ENCODE results near the gene IPCEF1.
"Not testable (repeated sequence)": the region's sequence is repeated elsewhere in the genome, so short reads cannot be mapped to it uniquely, and the experiment has no call there.

IPCEF1 gene

GRCh38 chr6:154213782-154214181 lies 142.8 kb downstream of the IPCEF1 start:
- Histone ChIP-seq H3K4me3 (no peak overlapping the region), H3K9ac (ENCODE audit: insufficient read length) (no peak overlapping the region), H3K27ac (no peak overlapping the region), H3K36me3 (ENCODE audit: insufficient read depth, low read length) (no peaks in the 10 kb centered on the region), H3K9me3 (ENCODE audit: low read depth, low read length) (no peaks in the 10 kb centered on the region)
- TF ChIP-seq EZH2 (IDR thresholded peaks at IDR 0.05) (no peak), FOXP2 (optimal IDR thresholded peaks at IDR 0.05; ENCODE audit: control extremely low read depth, extremely low read length, insufficient read depth) (no peak), POLR2AphosphoS5 (IDR thresholded peaks at IDR 0.05; ENCODE audit: borderline replicate concordance, low read depth, low read length) (no peak)
- no peak for DNase-seq (ENCODE audit: low read depth, low spot score)

DNA sequence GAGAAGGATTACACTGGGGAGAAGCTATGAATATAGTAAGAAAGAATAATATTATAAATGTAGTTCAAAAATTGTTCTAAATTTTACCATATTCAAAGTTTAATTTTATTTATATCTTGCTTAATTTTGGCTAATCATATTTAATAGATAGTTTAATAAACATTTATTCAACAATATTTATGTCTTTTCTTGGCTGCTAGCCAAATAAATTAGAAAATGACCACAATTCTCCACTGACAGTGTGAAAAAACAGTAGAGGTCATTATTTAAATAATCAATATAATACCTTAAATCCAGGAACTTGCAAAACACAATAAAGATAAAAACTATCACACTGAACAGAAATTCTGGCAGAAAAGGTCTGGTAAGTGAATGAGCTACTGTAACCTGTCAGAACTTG lies 145.9 kb downstream of the IPCEF1 start:
- no peak for DNase-seq (ENCODE audit: low read depth, low spot score)
- Histone ChIP-seq H3K36me3 (ENCODE audit: insufficient read depth, low read length) (no peaks in the 10 kb centered on the region), H3K4me3 (no peak overlapping the region), H3K9ac (ENCODE audit: insufficient read length) (no peak overlapping the region), H3K27ac (no peak overlapping the region), H3K9me3 (ENCODE audit: low read depth, low read length) (no peaks in the 10 kb centered on the region)
- TF ChIP-seq EZH2 (IDR thresholded peaks at IDR 0.05) (no peak), POLR2AphosphoS5 (IDR thresholded peaks at IDR 0.05; ENCODE audit: borderline replicate concordance, low read depth, low read length) (no peak), FOXP2 (optimal IDR thresholded peaks at IDR 0.05; ENCODE audit: control extremely low read depth, extremely low read length, insufficient read depth) (no peak)

DNA sequence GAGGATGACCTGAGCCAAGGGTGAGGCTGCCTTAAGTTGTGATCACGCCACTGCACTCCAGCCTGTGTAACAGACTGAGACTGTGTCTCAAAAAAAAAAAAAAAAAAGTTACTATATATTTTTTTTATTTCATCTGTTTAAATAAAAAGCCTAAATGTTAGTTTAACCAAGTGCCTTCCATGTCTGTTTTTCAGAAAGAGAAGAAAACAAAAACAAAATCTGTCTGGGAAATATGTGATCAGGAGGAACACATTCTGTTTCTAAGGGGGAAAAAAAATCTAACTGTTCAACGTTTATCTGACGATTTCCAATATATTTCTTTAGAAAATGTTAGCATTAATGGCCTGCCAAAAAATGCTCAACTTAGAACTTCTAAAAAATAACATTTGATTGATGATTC lies 147.0 kb downstream of the IPCEF1 start:
- Histone ChIP-seq H3K9me3 (ENCODE audit: low read depth, low read length) (no peaks in the 10 kb centered on the region), H3K9ac (ENCODE audit: insufficient read length) (no peak overlapping the region), H3K4me3 (no peak overlapping the region), H3K36me3 (ENCODE audit: insufficient read depth, low read length) (no peaks in the 10 kb centered on the region), H3K27ac (no peak overlapping the region)
- TF ChIP-seq EZH2 (IDR thresholded peaks at IDR 0.05) (no peak), POLR2AphosphoS5 (IDR thresholded peaks at IDR 0.05; ENCODE audit: borderline replicate concordance, low read depth, low read length) (no peak), FOXP2 (optimal IDR thresholded peaks at IDR 0.05; ENCODE audit: control extremely low read depth, extremely low read length, insufficient read depth) (no peak)
- DNase-seq (ENCODE audit: low read depth, low spot score): no peak

GRCh38 chr6:154206996-154207395 lies 149.6 kb downstream of the IPCEF1 start:
- H3K4me3 ChIP-seq: no peak overlapping the region
- no peak for DNase-seq (ENCODE audit: low read depth, low spot score)
- H3K9me3 ChIP-seq (ENCODE audit: low read depth, low read length): no peaks in the 10 kb centered on the region
- no peak overlapping the region for H3K9ac ChIP-seq (ENCODE audit: insufficient read length)
- H3K36me3 ChIP-seq (ENCODE audit: insufficient read depth, low read length): no peaks in the 10 kb centered on the region
- no peak for TF ChIP-seq FOXP2 (optimal IDR thresholded peaks at IDR 0.05; ENCODE audit: control extremely low read depth, extremely low read length, insufficient read depth)
- no peak for TF ChIP-seq EZH2 (IDR thresholded peaks at IDR 0.05)
- TF ChIP-seq POLR2AphosphoS5 (IDR thresholded peaks at IDR 0.05; ENCODE audit: borderline replicate concordance, low read depth, low read length): no peak
- H3K27ac ChIP-seq: no peak overlapping the region

DNA sequence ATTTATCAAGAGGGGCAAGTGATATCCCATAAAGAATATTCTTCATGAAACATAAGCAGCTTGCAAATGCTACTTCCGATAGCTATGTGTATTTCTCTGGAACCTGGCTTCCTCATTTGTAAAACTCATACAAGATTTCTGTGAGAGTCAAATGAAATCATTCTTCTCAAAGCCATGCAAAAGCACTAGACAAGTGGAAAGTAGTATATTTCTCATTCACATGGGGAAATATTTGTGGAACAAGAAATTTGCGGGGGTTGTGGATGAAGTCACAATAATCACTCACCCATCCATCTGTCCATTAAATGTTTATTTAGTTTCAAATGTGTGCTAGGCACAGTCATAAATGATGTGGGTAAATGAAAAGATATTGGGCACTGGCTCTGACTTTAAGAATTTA lies 150.5 kb downstream of the IPCEF1 start:
- H3K36me3 ChIP-seq (ENCODE audit: insufficient read depth, low read length): no peaks in the 10 kb centered on the region
- H3K9me3 ChIP-seq (ENCODE audit: low read depth, low read length): no peaks in the 10 kb centered on the region
- H3K4me3 ChIP-seq: no peak overlapping the region
- DNase-seq (ENCODE audit: low read depth, low spot score): no peak
- TF ChIP-seq POLR2AphosphoS5 (IDR thresholded peaks at IDR 0.05; ENCODE audit: borderline replicate concordance, low read depth, low read length): no peak
- TF ChIP-seq FOXP2 (optimal IDR thresholded peaks at IDR 0.05; ENCODE audit: control extremely low read depth, extremely low read length, insufficient read depth): no peak
- TF ChIP-seq EZH2 (IDR thresholded peaks at IDR 0.05): no peak
- no peak overlapping the region for H3K9ac ChIP-seq (ENCODE audit: insufficient read length)
- no peak overlapping the region for H3K27ac ChIP-seq

- Histone ChIP-seq H3K9ac (ENCODE audit: insufficient read length) (no peak overlapping the region), H3K9me3 (ENCODE audit: low read depth, low read length) (no peaks in the 10 kb centered on the region), H3K27ac (no peak overlapping the region), H3K4me3 (no peak overlapping the region), H3K36me3 (ENCODE audit: insufficient read depth, low read length) (no peaks in the 10 kb centered on the region)
- TF ChIP-seq FOXP2 (optimal IDR thresholded peaks at IDR 0.05; ENCODE audit: control extremely low read depth, extremely low read length, insufficient read depth): no peak
- no peak for TF ChIP-seq POLR2AphosphoS5 (IDR thresholded peaks at IDR 0.05; ENCODE audit: borderline replicate concordance, low read depth, low read length)
- TF ChIP-seq EZH2 (IDR thresholded peaks at IDR 0.05): no peak
- DNase-seq (ENCODE audit: low read depth, low spot score): no peak
Measured at GRCh38 chr6:154202958-154203357, 153.6 kb downstream of the IPCEF1 start.

GRCh38 chr6:154202339-154202738 lies 154.3 kb downstream of the IPCEF1 start:
- Histone ChIP-seq H3K9ac (ENCODE audit: insufficient read length) (no peak overlapping the region), H3K27ac (no peak overlapping the region), H3K9me3 (ENCODE audit: low read depth, low read length) (no peaks in the 10 kb centered on the region), H3K4me3 (no peak overlapping the region), H3K36me3 (ENCODE audit: insufficient read depth, low read length) (no peaks in the 10 kb centered on the region)
- TF ChIP-seq FOXP2 (optimal IDR thresholded peaks at IDR 0.05; ENCODE audit: control extremely low read depth, extremely low read length, insufficient read depth): no peak
- TF ChIP-seq EZH2 (IDR thresholded peaks at IDR 0.05): no peak
- TF ChIP-seq POLR2AphosphoS5 (IDR thresholded peaks at IDR 0.05; ENCODE audit: borderline replicate concordance, low read depth, low read length): no peak
- DNase-seq (ENCODE audit: low read depth, low spot score): no peak

GRCh38 chr6:154201688-154202087 lies 154.9 kb downstream of the IPCEF1 start:
- H3K27ac ChIP-seq; H3K36me3 ChIP-seq (ENCODE audit: insufficient read depth, low read length); H3K4me3 ChIP-seq; H3K9me3 ChIP-seq (ENCODE audit: low read depth, low read length); DNase-seq (ENCODE audit: low read depth, low spot score); H3K9ac ChIP-seq (ENCODE audit: insufficient read length): not testable (repeated sequence)

- no peak overlapping the region for H3K9ac ChIP-seq (ENCODE audit: insufficient read length)
- peak; percentile 12 for DNase-seq (ENCODE audit: low read depth, low spot score)
Measured at GRCh38 chr6:154197196-154197860, 159.3 kb downstream of the IPCEF1 start.

More at GRCh38 chr6:154197196-154197860, 159.3 kb downstream of the IPCEF1 start:
- no peak for TF ChIP-seq EZH2 (IDR thresholded peaks at IDR 0.05)
- TF ChIP-seq FOXP2 (optimal IDR thresholded peaks at IDR 0.05; ENCODE audit: control extremely low read depth, extremely low read length, insufficient read depth): no peak
- TF ChIP-seq POLR2AphosphoS5 (IDR thresholded peaks at IDR 0.05; ENCODE audit: borderline replicate concordance, low read depth, low read length): no peak
- Histone ChIP-seq H3K27ac (no peak overlapping the region), H3K9me3 (ENCODE audit: low read depth, low read length) (no peaks in the 10 kb centered on the region), H3K4me3 (no peak overlapping the region), H3K36me3 (ENCODE audit: insufficient read depth, low read length) (no peaks in the 10 kb centered on the region)

Measured in SK-N-MC (cell line).